22Rv1 (cell line): ENCODE data around the gene DHH.

ENCODE experiments used
- ZFX ChIP-seq: fragments of 450-650 bp; IDR thresholded peaks from 2 replicates; pipeline ENCODE4 v1.6.1; 2017; ENCODE audit warnings: antibody characterized with exemption, borderline replicate concordance
- TF ChIP-seq, protein P1 (sequence below): fragments of 450-650 bp; IDR thresholded peaks from 2 replicates; pipeline ENCODE4 v1.5.1; 2017; ENCODE audit warnings: mild to moderate bottlenecking

DNA sequence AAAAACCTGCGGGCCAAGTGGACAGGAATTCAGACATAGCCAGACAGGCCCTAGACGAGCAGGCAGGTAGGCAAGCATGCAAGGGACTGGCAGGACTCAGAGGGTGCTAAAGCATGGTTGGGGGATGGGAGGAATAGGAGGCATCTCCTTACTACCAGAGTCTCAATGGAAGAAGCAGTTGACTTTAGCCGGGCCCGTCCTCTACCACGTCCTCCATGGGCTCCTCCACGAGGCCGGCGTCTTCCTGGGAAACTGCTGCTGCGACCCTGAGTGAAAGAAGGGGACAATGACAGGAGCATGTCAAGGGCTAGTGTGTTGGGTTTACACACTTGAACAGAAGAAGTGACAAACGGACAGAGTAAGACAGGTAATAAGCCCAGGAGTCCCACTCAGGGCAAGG lies 45.6 kb downstream of the DHH start:
- TF ChIP-seq, protein P1, sequence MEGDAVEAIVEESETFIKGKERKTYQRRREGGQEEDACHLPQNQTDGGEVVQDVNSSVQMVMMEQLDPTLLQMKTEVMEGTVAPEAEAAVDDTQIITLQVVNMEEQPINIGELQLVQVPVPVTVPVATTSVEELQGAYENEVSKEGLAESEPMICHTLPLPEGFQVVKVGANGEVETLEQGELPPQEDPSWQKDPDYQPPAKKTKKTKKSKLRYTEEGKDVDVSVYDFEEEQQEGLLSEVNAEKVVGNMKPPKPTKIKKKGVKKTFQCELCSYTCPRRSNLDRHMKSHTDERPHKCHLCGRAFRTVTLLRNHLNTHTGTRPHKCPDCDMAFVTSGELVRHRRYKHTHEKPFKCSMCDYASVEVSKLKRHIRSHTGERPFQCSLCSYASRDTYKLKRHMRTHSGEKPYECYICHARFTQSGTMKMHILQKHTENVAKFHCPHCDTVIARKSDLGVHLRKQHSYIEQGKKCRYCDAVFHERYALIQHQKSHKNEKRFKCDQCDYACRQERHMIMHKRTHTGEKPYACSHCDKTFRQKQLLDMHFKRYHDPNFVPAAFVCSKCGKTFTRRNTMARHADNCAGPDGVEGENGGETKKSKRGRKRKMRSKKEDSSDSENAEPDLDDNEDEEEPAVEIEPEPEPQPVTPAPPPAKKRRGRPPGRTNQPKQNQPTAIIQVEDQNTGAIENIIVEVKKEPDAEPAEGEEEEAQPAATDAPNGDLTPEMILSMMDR = no peak
- no peak for TF ChIP-seq ZFX
